K562 (cell line): ENCODE measurements around the gene MBNL1. TPM values are rescaled to one million over a fixed set of nuclear protein-coding genes. Genes with fewer than 3 reads are reported as not detected.

ENCODE experiments used
- ATF3 ChIP-seq, 2 experiments: fragments of 450-650 bp in 1 of 2; sonication (generic) in 1 of 2; formaldehyde crosslinking in 1 of 2; IDR thresholded peaks in 1 of 2; conservative IDR thresholded peaks in 1 of 2; 2 replicates each; pipeline versions ENCODE4 v1.6.1 to v1.8.1; 2016 to 2023; ENCODE audit warnings: mild to moderate bottlenecking in 2 of 2, moderate library complexity in 2 of 2, inconsistent platforms in 1 of 2, missing genetic modification reagents in 1 of 2
- CBX8 ChIP-seq: fragments of 200-600 bp; sonication (generic); IDR thresholded peaks from 2 replicates; pipeline ENCODE4 v1.6.1; 2012; ENCODE audit warnings: borderline replicate concordance, mixed run types, low read depth, mild to moderate bottlenecking, moderate library complexity, mixed read lengths, low read length, control low read depth, inconsistent platforms; ENCODE audit not compliant: poor library complexity, severe bottlenecking; ENCODE audit errors: extremely low read depth
- DIDO1 ChIP-seq: fragments of 450-650 bp; IDR thresholded peaks from 2 replicates; pipeline ENCODE4 v1.6.1; 2016; ENCODE audit warnings: low read depth, missing biosample characterization, missing genetic modification characterization
- DPF2 ChIP-seq: fragments of 450-650 bp; IDR thresholded peaks from 2 replicates; pipeline ENCODE4 v1.6.1; 2016
- EHMT2 ChIP-seq: fragments of 450-650 bp; IDR thresholded peaks from 2 replicates; pipeline ENCODE4 v1.6.1; 2018; ENCODE audit warnings: antibody characterized with exemption
- ETV1 ChIP-seq: fragments of 450-650 bp; conservative IDR thresholded peaks from 2 replicates; pipeline ENCODE4 v1.6.1; 2016; ENCODE audit warnings: missing genetic modification characterization, control low read depth, low read depth, missing compliant biosample characterization
- FOXK2 ChIP-seq, 2 experiments: fragments of 450-650 bp; IDR thresholded peaks in 1 of 2; conservative IDR thresholded peaks in 1 of 2; 2 replicates each; pipeline ENCODE4 v1.6.1; 2016; ENCODE audit warnings: low read depth in 2 of 2, mild to moderate bottlenecking in 1 of 2
- GMEB1 ChIP-seq: fragments of 250-450 bp; sonication (Bioruptor Pico); IDR thresholded peaks from 2 replicates; pipeline ENCODE4 v1.4.0; 2020; ENCODE audit warnings: mild to moderate bottlenecking
- GTF2A2 ChIP-seq: IDR thresholded peaks from 2 replicates; pipeline ENCODE4 v1.6.1; 2016; ENCODE audit warnings: mild to moderate bottlenecking, missing genetic modification characterization, missing compliant biosample characterization
- GTF2F1 ChIP-seq: IDR thresholded peaks from 2 replicates; pipeline ENCODE4 v1.6.1; 2011; ENCODE audit warnings: low read depth, low read length, improper control_type of control experiment
- HDAC2 ChIP-seq: fragments of 450-650 bp; IDR thresholded peaks from 2 replicates; pipeline ENCODE4 v1.6.1; 2016; ENCODE audit warnings: mild to moderate bottlenecking
- LEF1 ChIP-seq: fragments of 450-650 bp; IDR thresholded peaks from 2 replicates; pipeline ENCODE4 v1.6.1; 2016; ENCODE audit warnings: mild to moderate bottlenecking
- MAFK ChIP-seq: IDR thresholded peaks from 2 replicates; pipeline ENCODE4 v1.6.1; 2011; ENCODE audit warnings: low read length, improper control_type of control experiment
- MIER1 ChIP-seq: fragments of 450-650 bp; IDR thresholded peaks from 2 replicates; pipeline ENCODE4 v1.6.1; 2016; ENCODE audit warnings: antibody characterized with exemption, mild to moderate bottlenecking, low read depth
- NFATC3 ChIP-seq: fragments of 450-650 bp; IDR thresholded peaks from 2 replicates; pipeline ENCODE4 v1.6.1; 2017; ENCODE audit warnings: mild to moderate bottlenecking
- PRMT5 ChIP-seq: sonication (generic); formaldehyde crosslinking; IDR thresholded peaks from 2 replicates; pipeline ENCODE4 v1.5.0; 2020; ENCODE audit warnings: missing genetic modification reagents
- RCOR1 ChIP-seq, 2 experiments: IDR thresholded peaks; 2 replicates each; pipeline ENCODE4 v1.6.1; 2012; ENCODE audit warnings: low read depth in 2 of 2, low read length in 2 of 2, borderline replicate concordance in 1 of 2, improper control_type of control experiment in 1 of 2
- RHOXF2B ChIP-seq: fragments of 250-450 bp; sonication (Bioruptor Pico); conservative IDR thresholded peaks from 2 replicates; pipeline ENCODE4 v1.5.1; 2021
- SAFB ChIP-seq: fragments of 200-400 bp; formaldehyde crosslinking; IDR thresholded peaks from 2 replicates; pipeline ENCODE4 v1.6.1; 2017; ENCODE audit warnings: low read depth, low read length, borderline replicate concordance
- SMARCE1 ChIP-seq: fragments of 450-650 bp; IDR thresholded peaks from 2 replicates; pipeline ENCODE4 v1.7.1; 2016; ENCODE audit warnings: mild to moderate bottlenecking
- SNRNP70 ChIP-seq: fragments of 200-400 bp; formaldehyde crosslinking; optimal IDR thresholded peaks from 2 replicates; pipeline ENCODE3; 2017; ENCODE audit warnings: low read depth, low read length
- SP2 ChIP-seq: IDR thresholded peaks from 2 replicates; pipeline ENCODE4 v1.6.1; 2011; ENCODE audit warnings: mild to moderate bottlenecking, low read depth, low read length, moderate library complexity; ENCODE audit not compliant: poor library complexity, severe bottlenecking; ENCODE audit errors: extremely low read depth
- STAT5A ChIP-seq: IDR thresholded peaks from 2 replicates; pipeline ENCODE4 v1.6.1; 2012; ENCODE audit warnings: low read length, inconsistent platforms, borderline replicate concordance
- STAT5B ChIP-seq: fragments of 250-450 bp; sonication (Bioruptor Pico); IDR thresholded peaks from 2 replicates; pipeline ENCODE4 v1.8.0; 2021; ENCODE audit warnings: mild to moderate bottlenecking, inconsistent platforms
- TAF15 ChIP-seq: fragments of 200-400 bp; formaldehyde crosslinking; IDR thresholded peaks from 2 replicates; pipeline ENCODE4 v1.6.1; 2017; ENCODE audit warnings: mild to moderate bottlenecking, low read depth, low read length, moderate library complexity
- ZNF165 ChIP-seq: fragments of 250-450 bp; sonication (Bioruptor Pico); IDR thresholded peaks from 2 replicates; pipeline ENCODE4 v1.4.0; 2020; ENCODE audit warnings: borderline replicate concordance
- ZNF274 ChIP-seq: IDR thresholded peaks from 2 replicates; pipeline ENCODE4 v1.6.1; 2011; ENCODE audit warnings: low read depth, mild to moderate bottlenecking, low read length, moderate library complexity, borderline replicate concordance
- ZNF316 ChIP-seq: fragments of 450-650 bp; IDR thresholded peaks from 2 replicates; pipeline ENCODE4 v1.6.1; 2016
- ZNF583 ChIP-seq: fragments of 250-450 bp; sonication (Bioruptor Pico); IDR thresholded peaks from 2 replicates; pipeline ENCODE4 v1.4.0; 2020
- ZNF707 ChIP-seq: fragments of 250-450 bp; sonication (Bioruptor Pico); conservative IDR thresholded peaks from 2 replicates; pipeline ENCODE4 v1.8.0; 2022; ENCODE audit warnings: inconsistent platforms, mild to moderate bottlenecking, moderate library complexity
- polyA plus RNA-seq, 8 experiments: library from polyadenylated mRNA; depleted of rRNA in 4 of 8; stranded (reverse) in 5 of 8; unstranded in 3 of 8; fragments of >200 nt; fragmentation: Nextera tagmentation in 2 of 8; fragmentation: Illumina TruSeq in 1 of 8; extraction: Ambion mirVana in 2 of 8; extraction: Trizol in 1 of 8; gene quantifications; 2 replicates each; pipeline versions ENCODE4 v1.2.1 to v1.2.3, GENCODE V29; 2011 to 2014; ENCODE audit warnings: inconsistent platforms in 1 of 8, missing spikeins in 1 of 8
- total RNA-seq, 7 experiments: library from RNA; depleted of rRNA in 6 of 7; stranded (reverse); fragments of >200 nt in 6 of 7; fragmentation: Illumina TruSeq in 2 of 7; extraction: Trizol in 2 of 7; gene quantifications; 2 replicates each; pipeline versions ENCODE4 v1.2.1 to v1.2.3, GENCODE V29; 2011 to 2021; ENCODE audit warnings: low replicate concordance in 1 of 7

The MBNL1 gene
- total and polyA plus RNA-seq, 9 of the 15 experiments (the other 6 are each of a cell fraction or from before 2014, with no cell fraction given): 70.3 to 243 (median 220) TPM

DNA sequence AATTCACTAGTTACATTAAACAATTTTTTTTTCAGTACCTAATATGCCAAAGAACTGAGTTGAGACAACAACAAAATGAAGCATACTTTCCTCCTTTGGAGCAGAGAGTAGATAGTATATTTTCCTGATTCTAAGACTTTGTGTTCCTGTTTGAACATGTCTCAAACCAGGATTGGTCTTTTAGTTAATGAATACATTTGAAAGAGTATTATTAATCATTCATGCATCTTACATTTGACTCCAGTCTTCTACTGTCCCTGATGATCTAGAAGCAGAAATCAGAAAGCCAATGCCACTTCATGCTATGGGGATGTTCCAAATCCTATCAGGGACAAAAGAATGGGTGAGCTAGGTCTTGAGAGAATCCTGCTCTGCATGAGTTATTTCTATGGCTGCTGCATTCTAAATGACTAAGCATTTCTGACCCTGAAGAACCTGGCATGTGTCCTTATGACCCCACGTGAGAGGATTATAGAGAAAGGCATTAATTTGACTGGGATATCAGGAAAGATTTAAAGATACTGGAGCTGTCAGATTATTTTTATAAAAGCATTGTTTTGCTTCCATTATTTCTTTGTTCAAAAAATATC lies 32.9 kb upstream of the MBNL1 start (continued):
- no peak for TF ChIP-seq SP2
- TF ChIP-seq STAT5B: no peak
- TF ChIP-seq DIDO1 (tag): no peak
- TF ChIP-seq ZNF316: peak; percentile 96
- peak; percentile 22; the same call in 1 of the 2 replicates for TF ChIP-seq EHMT2
- peak; percentile 85; the same call in 1 of the 2 replicates for TF ChIP-seq MAFK
- TF ChIP-seq ETV1 (tag): no peak
- 0 out of 4 replicates have a peak, but pooled peaks of 1 of the 2 experiments have one; percentile 49 for TF ChIP-seq RCOR1 (IDR thresholded peaks at IDR 0.05; ENCODE audit: borderline replicate concordance in 1 of 2, low read depth in 2 of 2, low read length in 2 of 2)
- TF ChIP-seq DPF2: peak; percentile 80
- TF ChIP-seq ZNF274: no peak
- no peak for TF ChIP-seq ZNF707 (CRISPR knock-in tag)
- TF ChIP-seq LEF1: peak; percentile 45; the same call in 1 of the 2 replicates
- no peak for TF ChIP-seq NFATC3
- no peak for TF ChIP-seq MIER1
- TF ChIP-seq CBX8: no peak
- 0 out of 4 replicates have a peak, but pooled peaks of 1 of the 2 experiments have one; percentile 37 for TF ChIP-seq FOXK2 (conservative IDR thresholded peaks at IDR 0.05 in 1 of 2, IDR thresholded peaks at IDR 0.05 in 1 of 2; ENCODE audit: low read depth in 2 of 2)
- no peak for TF ChIP-seq SAFB
- TF ChIP-seq HDAC2: peak; percentile 77
- no peak for TF ChIP-seq GTF2A2 (tag)
- TF ChIP-seq ZNF165 (CRISPR knock-in tag): no peak
- no peak for TF ChIP-seq RHOXF2B
- TF ChIP-seq STAT5A: 0 out of 2 replicates have a peak, but pooled peaks have one; percentile 4
- peak; percentile 21 for TF ChIP-seq ATF3 (IDR thresholded peaks at IDR 0.05)
- no peak for TF ChIP-seq ATF3 (CRISPR knock-in tag; conservative IDR thresholded peaks at IDR 0.05)
- no peak for TF ChIP-seq PRMT5 (CRISPR knock-in tag)
- no peak for TF ChIP-seq TAF15
- TF ChIP-seq SNRNP70: no peak
- TF ChIP-seq GMEB1 (CRISPR knock-in tag): no peak
- peak; percentile 41; the same call in 1 of the 2 replicates for TF ChIP-seq SMARCE1
- no peak for TF ChIP-seq GTF2F1
- TF ChIP-seq ZNF583 (CRISPR knock-in tag): no peak
